H9 (cell line): ENCODE measurements around the gene SLC6A2. TPM values are rescaled to one million over a fixed set of nuclear protein-coding genes. Genes with fewer than 3 reads are reported as not detected.

Source experiments
- DNase-seq: peaks from one replicate; pipeline ENCODE4 v3.0.0-alpha.2; 2017
- H2AFZ ChIP-seq: one replicate; pipeline ENCODE4 v1.6.1; 2013; ENCODE audit warnings: mild to moderate bottlenecking, low read length, control low read depth, moderate library complexity
- H2AK5ac ChIP-seq: 2 replicates; pipeline ENCODE4 v1.6.1; 2013; ENCODE audit warnings: low read length, control low read depth, mixed read lengths; ENCODE audit not compliant: insufficient read length
- H2BK120ac ChIP-seq: one replicate; pipeline ENCODE4 v1.6.1; 2013; ENCODE audit warnings: low read depth, mild to moderate bottlenecking, low read length, control low read depth, inconsistent platforms; ENCODE audit not compliant: poor library complexity, severe bottlenecking
- H2BK12ac ChIP-seq: 2 replicates; pipeline ENCODE4 v1.6.1; 2013; ENCODE audit warnings: low read length, control low read depth, mixed read lengths, low read depth; ENCODE audit not compliant: insufficient read length
- H2BK15ac ChIP-seq: 2 replicates; pipeline ENCODE4 v1.6.1; 2013; ENCODE audit warnings: low read depth, low read length, control low read depth
- H2BK20ac ChIP-seq: one replicate; pipeline ENCODE4 v1.6.1; 2013; ENCODE audit warnings: low read depth, mild to moderate bottlenecking, low read length, control low read depth, inconsistent platforms; ENCODE audit not compliant: poor library complexity, severe bottlenecking
- H2BK5ac ChIP-seq: 2 replicates; pipeline ENCODE4 v1.6.1; 2013; ENCODE audit warnings: low read length, control low read depth, mixed read lengths; ENCODE audit not compliant: insufficient read length
- H3K14ac ChIP-seq: 2 replicates; pipeline ENCODE4 v1.6.1; 2013; ENCODE audit warnings: low read length, control low read depth; ENCODE audit not compliant: insufficient read depth
- H3K18ac ChIP-seq: 2 replicates; pipeline ENCODE4 v1.6.1; 2013; ENCODE audit warnings: low read depth, mild to moderate bottlenecking, mixed read lengths, low read length, control low read depth; ENCODE audit not compliant: insufficient read length
- H3K23ac ChIP-seq: 2 replicates; pipeline ENCODE4 v1.6.1; 2013; ENCODE audit warnings: low read length, control low read depth, mixed read lengths, low read depth; ENCODE audit not compliant: insufficient read length
- H3K23me2 ChIP-seq: 2 replicates; pipeline ENCODE4 v1.6.1; 2013; ENCODE audit warnings: low read depth, mild to moderate bottlenecking, mixed read lengths, low read length, control low read depth; ENCODE audit not compliant: insufficient read length, poor library complexity, severe bottlenecking
- H3K27ac ChIP-seq: 2 replicates; pipeline ENCODE4 v1.5.1; 2013; ENCODE audit warnings: low read length, control low read depth, mixed read lengths, low read depth; ENCODE audit not compliant: insufficient read length
- H3K27me3 ChIP-seq: 2 replicates; pipeline ENCODE4 v1.6.1; 2013; ENCODE audit warnings: low read length, control low read depth, inconsistent platforms; ENCODE audit not compliant: insufficient read depth
- H3K4ac ChIP-seq: 2 replicates; pipeline ENCODE4 v1.6.1; 2013; ENCODE audit warnings: low read depth, mild to moderate bottlenecking, control low read depth, inconsistent platforms, low read length, moderate library complexity
- H3K4me1 ChIP-seq: 2 replicates; pipeline ENCODE4 v1.6.1; 2013; ENCODE audit warnings: low read length, control low read depth, inconsistent platforms; ENCODE audit not compliant: insufficient read depth
- H3K4me2 ChIP-seq: 2 replicates; pipeline ENCODE4 v1.6.1; 2013; ENCODE audit warnings: low read length, control low read depth, mixed read lengths; ENCODE audit not compliant: insufficient read length, insufficient read depth
- H3K56ac ChIP-seq: 2 replicates; pipeline ENCODE4 v1.6.1; 2013; ENCODE audit warnings: low read depth, mild to moderate bottlenecking, mixed read lengths, low read length, control low read depth; ENCODE audit not compliant: insufficient read length
- H3K79me1 ChIP-seq: 2 replicates; pipeline ENCODE4 v1.6.1; 2013; ENCODE audit warnings: low read depth, mild to moderate bottlenecking, moderate library complexity, low read length, control low read depth, inconsistent platforms; ENCODE audit not compliant: insufficient read depth, poor library complexity, severe bottlenecking
- H3K79me2 ChIP-seq: 2 replicates; pipeline ENCODE4 v1.6.1; 2013; ENCODE audit warnings: low read length, control low read depth, inconsistent platforms; ENCODE audit not compliant: insufficient read depth
- H3K9ac ChIP-seq: 2 replicates; pipeline ENCODE4 v1.6.1; 2013; ENCODE audit warnings: low read length, control low read depth, mixed read lengths; ENCODE audit not compliant: insufficient read length; ENCODE audit errors: extremely low read depth
- H3K9me3 ChIP-seq: one replicate; pipeline ENCODE4 v1.6.1; 2013; ENCODE audit warnings: low read depth, low read length, inconsistent platforms; ENCODE audit not compliant: control insufficient read depth
- H3T11ph ChIP-seq: one replicate; pipeline ENCODE4 v1.6.1; 2013; ENCODE audit warnings: mild to moderate bottlenecking, low read length, control low read depth, inconsistent platforms
- H4K20me1 ChIP-seq: one replicate; pipeline ENCODE4 v1.6.1; 2013; ENCODE audit not compliant: control insufficient read depth, insufficient read length, insufficient read depth
- H4K5ac ChIP-seq: 2 replicates; pipeline ENCODE4 v1.6.1; 2013; ENCODE audit warnings: low read depth, mild to moderate bottlenecking, mixed read lengths, low read length, control low read depth; ENCODE audit not compliant: insufficient read length
- H4K8ac ChIP-seq: replicated peaks from 2 replicates; pipeline ENCODE4 v1.6.1; 2013; ENCODE audit warnings: low read length, control low read depth, mixed read lengths, low read depth; ENCODE audit not compliant: insufficient read length
- H4K91ac ChIP-seq: 2 replicates; pipeline ENCODE4 v1.6.1; 2013; ENCODE audit warnings: low read depth, mild to moderate bottlenecking, moderate library complexity, mixed read lengths, low read length, control low read depth; ENCODE audit not compliant: insufficient read length
- H3K27ac Mint-ChIP-seq, 3 experiments: 2 replicates in 2 of 3; 3 replicates in 1 of 3; pipeline ENCODE4 v1.8.0; 2020 to 2021; ENCODE audit warnings: mixed read lengths in 3 of 3, mild to moderate bottlenecking in 1 of 3, moderate library complexity in 1 of 3
- H3K27me3 Mint-ChIP-seq: 2 replicates; pipeline ENCODE4 v1.8.0; 2021; ENCODE audit warnings: low read depth, mild to moderate bottlenecking, moderate library complexity, mixed read lengths
- H3K36me3 Mint-ChIP-seq, 3 experiments: 2 replicates in 2 of 3; 3 replicates in 1 of 3; pipeline ENCODE4 v1.8.0; 2020 to 2021; ENCODE audit warnings: low read depth in 3 of 3, mixed read lengths in 3 of 3; ENCODE audit not compliant: insufficient read depth in 1 of 3
- H3K4me1 Mint-ChIP-seq, 2 experiments: 2 replicates each; pipeline ENCODE4 v1.8.0; 2020; ENCODE audit warnings: mixed read lengths in 2 of 2
- H3K4me3 Mint-ChIP-seq, 2 experiments: 2 replicates in 1 of 2; 3 replicates in 1 of 2; pipeline ENCODE4 v1.8.0; 2020 to 2021; ENCODE audit warnings: mild to moderate bottlenecking in 2 of 2, mixed read lengths in 2 of 2, moderate library complexity in 1 of 2
- H3K9me3 Mint-ChIP-seq, 2 experiments: 2 replicates in 1 of 2; 3 replicates in 1 of 2; pipeline ENCODE4 v1.8.0; 2020; ENCODE audit warnings: mild to moderate bottlenecking in 2 of 2, mixed read lengths in 2 of 2, moderate library complexity in 1 of 2
- total RNA-seq: library from RNA; stranded (reverse); gene quantifications from 2 replicates; pipeline ENCODE4 v1.2.1, GENCODE V29; 2021
- TF ChIP-seq, protein P1 (sequence below): fragments of 200-600 bp; sonication (generic); conservative IDR thresholded peaks from 3 replicates; pipeline ENCODE4 v1.8.0; 2021; ENCODE audit warnings: antibody characterized with exemption, mild to moderate bottlenecking

SLC6A2 gene
- total RNA-seq, 1 experiment from 2014 or later, result 0.24 TPM

DNA sequence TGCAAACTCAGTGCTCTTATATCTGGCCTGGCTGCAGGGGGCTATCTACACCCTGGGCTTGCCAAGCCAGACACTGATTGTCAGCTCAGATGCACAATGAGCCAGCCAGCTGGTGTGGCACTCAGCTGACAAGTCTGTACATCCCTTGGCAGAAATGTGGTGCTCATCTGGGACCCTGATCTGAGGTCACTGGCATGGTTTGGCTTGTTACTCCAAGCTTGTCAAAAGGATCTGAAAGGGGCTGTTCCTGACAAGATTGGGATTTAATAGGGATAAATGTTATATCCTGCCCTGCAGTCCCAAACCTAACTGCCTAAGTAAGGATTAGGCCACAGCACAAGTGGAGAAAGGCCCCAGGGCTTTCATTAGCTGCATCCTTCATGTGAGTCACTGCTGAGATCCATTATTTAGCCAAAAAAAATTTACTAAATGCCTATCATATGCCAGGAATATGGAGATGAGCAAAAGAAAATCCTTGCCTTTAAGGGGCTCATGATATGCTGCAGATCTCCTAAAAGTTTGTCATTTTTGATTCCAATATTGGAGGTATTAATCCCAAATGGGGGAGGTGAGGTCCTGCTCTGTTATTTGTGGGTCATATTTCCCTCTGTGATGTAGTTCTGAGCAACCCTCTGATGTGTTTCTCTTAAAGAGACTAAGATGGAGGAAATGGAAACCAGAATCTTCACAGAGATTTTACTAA is 6.3 kb downstream of the SLC6A2 start:
- Histone ChIP-seq H3T11ph (no peak overlapping the region), H3K4me1 (no peaks in the 10 kb centered on the region; the same call in 1 of the 2 replicates), H3K23ac (no peak overlapping the region), H4K5ac (no peak overlapping the region), H2BK20ac (no peak overlapping the region), H2AK5ac (no peak overlapping the region), H2BK12ac (no peak overlapping the region), H2AFZ (no peak overlapping the region), H3K4me2 (no peak overlapping the region), H3K9me3 (no peaks in the 10 kb centered on the region), H2BK120ac (no peak overlapping the region), H3K14ac (no peak overlapping the region), H3K23me2 (no peaks in the 10 kb centered on the region), H4K20me1 (no peaks in the 10 kb centered on the region), H4K8ac (no peak overlapping the region), H3K9ac (no peak overlapping the region), H3K79me1 (no peaks in the 10 kb centered on the region), H4K91ac (no peak overlapping the region), H3K56ac (no peak overlapping the region), H2BK5ac (no peak overlapping the region), H3K18ac (no peak overlapping the region), H3K27me3 (peaks cover 10% of the 10 kb centered on the region; the same call in 1 of the 2 replicates), H3K4ac (no peak overlapping the region), H3K27ac (no peak overlapping the region), H2BK15ac (no peak overlapping the region), H3K79me2 (no peaks in the 10 kb centered on the region)
- no peak for DNase-seq
- H3K27ac Mint-ChIP-seq, result no peak overlapping the region
- peaks cover 55% of the 10 kb centered on the region for H3K27me3 Mint-ChIP-seq
- H3K4me1 Mint-ChIP-seq, result peaks cover under 1 to 9% of the 10 kb centered on the region in 2 experiments; a peak in 3 of 4 replicates
- TF ChIP-seq, protein P1, sequence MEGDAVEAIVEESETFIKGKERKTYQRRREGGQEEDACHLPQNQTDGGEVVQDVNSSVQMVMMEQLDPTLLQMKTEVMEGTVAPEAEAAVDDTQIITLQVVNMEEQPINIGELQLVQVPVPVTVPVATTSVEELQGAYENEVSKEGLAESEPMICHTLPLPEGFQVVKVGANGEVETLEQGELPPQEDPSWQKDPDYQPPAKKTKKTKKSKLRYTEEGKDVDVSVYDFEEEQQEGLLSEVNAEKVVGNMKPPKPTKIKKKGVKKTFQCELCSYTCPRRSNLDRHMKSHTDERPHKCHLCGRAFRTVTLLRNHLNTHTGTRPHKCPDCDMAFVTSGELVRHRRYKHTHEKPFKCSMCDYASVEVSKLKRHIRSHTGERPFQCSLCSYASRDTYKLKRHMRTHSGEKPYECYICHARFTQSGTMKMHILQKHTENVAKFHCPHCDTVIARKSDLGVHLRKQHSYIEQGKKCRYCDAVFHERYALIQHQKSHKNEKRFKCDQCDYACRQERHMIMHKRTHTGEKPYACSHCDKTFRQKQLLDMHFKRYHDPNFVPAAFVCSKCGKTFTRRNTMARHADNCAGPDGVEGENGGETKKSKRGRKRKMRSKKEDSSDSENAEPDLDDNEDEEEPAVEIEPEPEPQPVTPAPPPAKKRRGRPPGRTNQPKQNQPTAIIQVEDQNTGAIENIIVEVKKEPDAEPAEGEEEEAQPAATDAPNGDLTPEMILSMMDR, result no peak
- no peak overlapping the region for H3K4me3 Mint-ChIP-seq
- no peaks in the 10 kb centered on the region; a peak in 2 of 7 replicates for H3K36me3 Mint-ChIP-seq
- peaks cover 0 to 3% of the 10 kb centered on the region in 2 experiments; a peak in 3 of 5 replicates for H3K9me3 Mint-ChIP-seq
